K562 (cell line): ENCODE results near the gene XPC. TPM values are rescaled to one million over a fixed set of nuclear protein-coding genes. Genes with fewer than 3 reads are reported as not detected.

ENCODE experiments used
- ATAC-seq: fragments of 200-7000 bp; cut with Tn5 transposase; 3 replicates; pipeline ENCODE4 v1.9.1; 2020; ENCODE audit warnings: moderate library complexity
- BruUV-seq: library from RNA; stranded (reverse); fragments of 400-500 nt; replicated peaks from 2 replicates; lab custom pipeline; 2021; lab: Mats Ljungman, UMichigan
- CTCF ChIA-PET: fragments of 300-600 bp; formaldehyde crosslinking; extraction: SDS; loops from one replicate; lab custom pipeline; 2021; ENCODE audit warnings: low intra/inter-chr PET ratio; lab: Yijun Ruan, JAX
- POLR2A ChIA-PET: fragments of 300-600, 350-650 bp; sonication (Branson Sonifier 250); formaldehyde crosslinking; extraction: SDS; loops from one replicate; lab custom pipeline; 2021; ENCODE audit warnings: antibody characterized with exemption, inconsistent platforms; lab: Yijun Ruan, JAX
- DNase-seq, 4 experiments: peaks; one replicate each; pipeline versions ENCODE4 v3.0.0 to v3.0.0-alpha.2; 2011 to 2018; ENCODE audit warnings: low spot score in 3 of 4, mixed read lengths in 3 of 4; ENCODE audit errors: extremely low read depth in 1 of 4
- FAIRE-seq: peaks from 2 replicates; lab custom pipeline; 2011; peaks lifted over from hg19 to GRCh38; lab: Jason Lieb, UNC
- H2AFZ ChIP-seq: 2 replicates; pipeline ENCODE4 v1.6.0; 2011; ENCODE audit warnings: low read depth, low read length, control low read depth, inconsistent platforms
- H3K27ac ChIP-seq: fragments of 200-600 bp; 3 replicates; pipeline ENCODE4 v1.8.0; 2011; ENCODE audit warnings: low read depth, mild to moderate bottlenecking, control low read depth, inconsistent platforms, low read length, moderate library complexity, mixed read lengths; ENCODE audit errors: extremely low read depth
- H3K27me3 ChIP-seq, 2 experiments: fragments of 300-600 bp in 1 of 2; 2 replicates in 1 of 2; 3 replicates in 1 of 2; pipeline versions ENCODE4 v1.6.0 to v1.8.0; 2011; ENCODE audit warnings: inconsistent platforms in 2 of 2, low read length in 2 of 2, mild to moderate bottlenecking in 1 of 2, mixed read lengths in 1 of 2, moderate library complexity in 1 of 2; ENCODE audit not compliant: control insufficient read depth in 2 of 2, insufficient read depth in 2 of 2
- H3K36me3 ChIP-seq: fragments of 300-600 bp; 3 replicates; pipeline ENCODE4 v1.8.0; 2011; ENCODE audit warnings: mild to moderate bottlenecking, low read length, inconsistent platforms; ENCODE audit not compliant: control insufficient read depth, insufficient read depth
- H3K4me1 ChIP-seq, 2 experiments: fragments of 200-600 bp in 1 of 2; replicated peaks in 1 of 2; 2 replicates in 1 of 2; 3 replicates in 1 of 2; pipeline versions ENCODE4 v1.5.1 to v1.8.0; 2011; ENCODE audit warnings: inconsistent platforms in 2 of 2, low read length in 2 of 2, mild to moderate bottlenecking in 1 of 2, mixed read lengths in 1 of 2, moderate library complexity in 1 of 2; ENCODE audit not compliant: control insufficient read depth in 2 of 2, insufficient read depth in 2 of 2
- H3K4me2 ChIP-seq: 2 replicates; pipeline ENCODE4 v1.6.1; 2011; ENCODE audit warnings: low read length, control low read depth, inconsistent platforms, mixed read lengths; ENCODE audit not compliant: insufficient read depth
- H3K4me3 ChIP-seq: fragments of 200-600 bp; sonication (generic), shearing (Covaris generic); 2 replicates; pipeline ENCODE4 v1.5.1; 2016; ENCODE audit warnings: control low read depth, inconsistent platforms
- H3K79me2 ChIP-seq: fragments of 200-600 bp; 3 replicates; pipeline ENCODE4 v1.8.0; 2011; ENCODE audit warnings: low read length, inconsistent platforms; ENCODE audit not compliant: control insufficient read depth, insufficient read depth
- H3K9ac ChIP-seq, 2 experiments: 2 replicates each; pipeline versions ENCODE4 v1.6.0 to v1.6.1; 2011; ENCODE audit warnings: low read depth in 2 of 2, low read length in 2 of 2, control low read depth in 1 of 2, inconsistent platforms in 1 of 2, mild to moderate bottlenecking in 1 of 2, mixed read lengths in 1 of 2; ENCODE audit not compliant: insufficient read depth in 1 of 2
- H3K9me1 ChIP-seq: one replicate; pipeline ENCODE4 v1.6.0; 2011; ENCODE audit warnings: inconsistent platforms, mild to moderate bottlenecking, low read length, moderate library complexity; ENCODE audit not compliant: control insufficient read depth, insufficient read depth
- H3K9me3 ChIP-seq: replicated peaks from 2 replicates; pipeline ENCODE4 v1.5.1; 2011; ENCODE audit warnings: low read depth, low read length, inconsistent platforms; ENCODE audit not compliant: control insufficient read depth, insufficient read depth
- H4K20me1 ChIP-seq: replicated peaks from 2 replicates; pipeline ENCODE4 v1.6.1; 2011; ENCODE audit warnings: low read length, inconsistent platforms, mixed read lengths; ENCODE audit not compliant: control insufficient read depth, insufficient read depth
- CREBBP ChIP-seq: IDR thresholded peaks from one replicate; pipeline ENCODE4 v1.6.1; 2012; ENCODE audit warnings: low read depth, mild to moderate bottlenecking, control low read depth, inconsistent platforms, low read length
- EGR1 ChIP-seq: fragments of 450-650 bp; conservative IDR thresholded peaks from 2 replicates; pipeline ENCODE4 v1.6.1; 2017; ENCODE audit warnings: mild to moderate bottlenecking
- GABPA ChIP-seq: fragments of 200-800 bp; sonication (Bioruptor generic); conservative IDR thresholded peaks from 2 replicates; pipeline ENCODE4 v1.6.1; 2016; ENCODE audit warnings: low read depth, missing genetic modification characterization, missing compliant biosample characterization
- HMG20A ChIP-seq: fragments of 450-650 bp; formaldehyde crosslinking; conservative IDR thresholded peaks from 2 replicates; pipeline ENCODE4 v1.4.0; 2020; ENCODE audit warnings: mild to moderate bottlenecking, mixed read lengths
- KLF13 ChIP-seq: fragments of 450-650 bp; IDR thresholded peaks from 2 replicates; pipeline ENCODE4 v1.6.1; 2016; ENCODE audit warnings: missing genetic modification characterization, low read depth, mild to moderate bottlenecking, missing compliant biosample characterization, moderate library complexity, borderline replicate concordance
- RBFOX2 ChIP-seq: fragments of 200-400 bp; formaldehyde crosslinking; IDR thresholded peaks from 2 replicates; pipeline ENCODE4 v1.6.1; 2017; ENCODE audit warnings: low read depth, mild to moderate bottlenecking, low read length, moderate library complexity
- SIN3A ChIP-seq, 2 experiments: fragments of 150-350 bp in 1 of 2; IDR thresholded peaks; 2 replicates each; pipeline ENCODE4 v1.6.1; 2011 to 2016; ENCODE audit warnings: borderline replicate concordance in 2 of 2, low read depth in 2 of 2, low read length in 2 of 2, mild to moderate bottlenecking in 2 of 2, moderate library complexity in 2 of 2; ENCODE audit not compliant: control insufficient read depth in 1 of 2
- THRB ChIP-seq: fragments of 450-650 bp; formaldehyde crosslinking; conservative IDR thresholded peaks from 2 replicates; pipeline ENCODE4 v1.4.0; 2022; ENCODE audit warnings: mild to moderate bottlenecking, missing genetic modification characterization
- ZNF133 ChIP-seq: fragments of 250-450 bp; sonication (Bioruptor Pico); IDR thresholded peaks from 2 replicates; pipeline ENCODE4 v1.4.0; 2020; ENCODE audit warnings: mild to moderate bottlenecking
- ZNF184 ChIP-seq: sonication (generic); formaldehyde crosslinking; IDR thresholded peaks from 2 replicates; pipeline ENCODE4 v1.5.0; 2020; ENCODE audit warnings: missing genetic modification reagents
- ZNF212 ChIP-seq: fragments of 450-650 bp; formaldehyde crosslinking; IDR thresholded peaks from 2 replicates; pipeline ENCODE4 v1.4.0; 2020; ENCODE audit warnings: mild to moderate bottlenecking
- ZNF561 ChIP-seq: fragments of 450-650 bp; formaldehyde crosslinking; conservative IDR thresholded peaks from 2 replicates; pipeline ENCODE4 v1.4.0; 2020; ENCODE audit warnings: mild to moderate bottlenecking, moderate library complexity
- ZNF77 ChIP-seq: fragments of 250-450 bp; sonication (Bioruptor Pico); IDR thresholded peaks from 2 replicates; pipeline ENCODE4 v1.5.0; 2020
- WGBS: fragments of 100-300 bp; shearing (Covaris generic); methylation state at CpG from one replicate; pipeline ENCODE4 v1.1.6; 2016; ENCODE audit warnings: low coverage, mixed read lengths; ENCODE audit not compliant: insufficient coverage; ENCODE audit errors: missing lambda C conversion rate; 5-methylcytosine and 5-hydroxymethylcytosine counted together
- in situ Hi-C: fragments of 300-500 bp; cut with MboI; formaldehyde crosslinking; loops from 4 replicates; pipeline ENCODE4 v1.15.0; 2018; ENCODE audit warnings: inconsistent platforms, mixed read lengths
- intact Hi-C: fragments of 100-400 bp; cut with micrococcal nuclease; formaldehyde crosslinking; loops from 2 replicates; pipeline ENCODE4 v1.14.2; 2022
- polyA plus RNA-seq, 8 experiments: library from polyadenylated mRNA; depleted of rRNA in 4 of 8; stranded (reverse) in 5 of 8; unstranded in 3 of 8; fragments of >200 nt; fragmentation: Nextera tagmentation in 2 of 8; fragmentation: Illumina TruSeq in 1 of 8; extraction: Ambion mirVana in 2 of 8; extraction: Trizol in 1 of 8; gene quantifications; 2 replicates each; pipeline versions ENCODE4 v1.2.1 to v1.2.3, GENCODE V29; 2011 to 2014; ENCODE audit warnings: inconsistent platforms in 1 of 8, missing spikeins in 1 of 8
- total RNA-seq, 7 experiments: library from RNA; depleted of rRNA in 6 of 7; stranded (reverse); fragments of >200 nt in 6 of 7; fragmentation: Illumina TruSeq in 2 of 7; extraction: Trizol in 2 of 7; gene quantifications; 2 replicates each; pipeline versions ENCODE4 v1.2.1 to v1.2.3, GENCODE V29; 2011 to 2021; ENCODE audit warnings: low replicate concordance in 1 of 7
- TF ChIP-seq, protein P1 (sequence below): fragments of 150-350 bp; conservative IDR thresholded peaks from 2 replicates; pipeline ENCODE4 v1.6.1; 2014; ENCODE audit warnings: low read length

The XPC gene
- total and polyA plus RNA-seq, 9 of the 15 experiments (the other 6 are each of a cell fraction or from before 2014, with no cell fraction given): 3.8 to 54.7 (median 41.3) TPM

- H3K27ac ChIP-seq: no peak overlapping the region
- intact Hi-C loops: no loop called here
Observed at GRCh38 chr3:14142567-14143270, 35.7 kb downstream of the XPC start.

More at GRCh38 chr3:14142567-14143270, 35.7 kb downstream of the XPC start:
- Histone ChIP-seq H3K4me1 (peaks cover 13 to 14% of the 10 kb centered on the region in 2 experiments), H3K36me3 (peaks cover 71% of the 10 kb centered on the region; the same call in 2 of the 3 replicates), H3K4me3 (no peak overlapping the region), H2AFZ (no peak overlapping the region), H3K4me2 (no peak overlapping the region), H4K20me1 (no peaks in the 10 kb centered on the region), H3K9me3 (no peaks in the 10 kb centered on the region), H3K79me2 (no peaks in the 10 kb centered on the region), H3K27me3 (no peaks in the 10 kb centered on the region), H3K9me1 (no peaks in the 10 kb centered on the region), H3K9ac (no peak overlapping the region)
- ATAC-seq: no peak
- in situ Hi-C loops: no loop called here
- FAIRE-seq: no peak
- POLR2A ChIA-PET: interaction anchor here (0.5 to 1.6 kb wide), 4 partner anchors 10 to 31 kb away, joined by 3 to 6 read pairs (median 4); no protein-coding TSS in a partner anchor
- TF ChIP-seq ZNF133 (CRISPR knock-in tag) (no peak), CREBBP (no peak), GABPA (tag) (no peak), HMG20A (no peak), SIN3A (IDR thresholded peaks at IDR 0.05; ENCODE audit: borderline replicate concordance in 2 of 2, control insufficient read depth in 1 of 2, low read depth in 2 of 2, low read length in 2 of 2) (no peak), RBFOX2 (no peak), KLF13 (tag) (no peak), ZNF184 (CRISPR knock-in tag) (no peak), ZNF77 (CRISPR knock-in tag) (no peak), EGR1 (no peak), THRB (CRISPR knock-in tag) (no peak), ZNF561 (no peak), ZNF212 (CRISPR knock-in tag) (no peak)
- TF ChIP-seq, protein P1, sequence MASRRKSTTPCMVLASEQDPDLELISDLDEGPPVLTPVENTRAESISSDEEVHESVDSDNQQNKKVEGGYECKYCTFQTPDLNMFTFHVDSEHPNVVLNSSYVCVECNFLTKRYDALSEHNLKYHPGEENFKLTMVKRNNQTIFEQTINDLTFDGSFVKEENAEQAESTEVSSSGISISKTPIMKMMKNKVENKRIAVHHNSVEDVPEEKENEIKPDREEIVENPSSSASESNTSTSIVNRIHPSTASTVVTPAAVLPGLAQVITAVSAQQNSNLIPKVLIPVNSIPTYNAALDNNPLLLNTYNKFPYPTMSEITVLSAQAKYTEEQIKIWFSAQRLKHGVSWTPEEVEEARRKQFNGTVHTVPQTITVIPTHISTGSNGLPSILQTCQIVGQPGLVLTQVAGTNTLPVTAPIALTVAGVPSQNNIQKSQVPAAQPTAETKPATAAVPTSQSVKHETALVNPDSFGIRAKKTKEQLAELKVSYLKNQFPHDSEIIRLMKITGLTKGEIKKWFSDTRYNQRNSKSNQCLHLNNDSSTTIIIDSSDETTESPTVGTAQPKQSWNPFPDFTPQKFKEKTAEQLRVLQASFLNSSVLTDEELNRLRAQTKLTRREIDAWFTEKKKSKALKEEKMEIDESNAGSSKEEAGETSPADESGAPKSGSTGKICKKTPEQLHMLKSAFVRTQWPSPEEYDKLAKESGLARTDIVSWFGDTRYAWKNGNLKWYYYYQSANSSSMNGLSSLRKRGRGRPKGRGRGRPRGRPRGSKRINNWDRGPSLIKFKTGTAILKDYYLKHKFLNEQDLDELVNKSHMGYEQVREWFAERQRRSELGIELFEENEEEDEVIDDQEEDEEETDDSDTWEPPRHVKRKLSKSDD: no peak
- CTCF ChIA-PET: interaction anchor here (1.3 kb wide), 1 partner anchor 61 kb away, joined by 4 read pairs; no protein-coding TSS in a partner anchor
- no peak for DNase-seq
- BruUV-seq: TSS peak; percentile 47
- WGBS: 70% methylated on average over 8 of the region's 8 CpGs
